Thoracic aorta (tissue), 2 donors: ENCODE measurements around the gene COL21A1. TPM values are rescaled to one million over a fixed set of nuclear protein-coding genes. Genes with fewer than 3 reads are reported as not detected.

ENCODE experiments used
- ATAC-seq: fragments of 150-250 bp; one replicate; pipeline ENCODE4 v1.8.0; 2017; ENCODE audit warnings: low read depth; ENCODE audit not compliant: insufficient number of reproducible peaks, low FRiP score
- DNase-seq: peaks from one replicate; pipeline ENCODE4 v3.0.0-alpha.2; 2020; ENCODE audit warnings: low spot score
- H3K27ac ChIP-seq, 2 donors: fragments of 200-600 bp; sonication (generic); 1 replicate in 1 of 2; 2 replicates in 1 of 2; pipeline ENCODE4 v1.5.1; 2016; ENCODE audit warnings: mild to moderate bottlenecking in 2 of 2, moderate library complexity in 2 of 2
- H3K27me3 ChIP-seq: fragments of 200-600 bp; sonication (generic); replicated peaks from 2 replicates; pipeline ENCODE4 v1.6.0; 2016; ENCODE audit warnings: mild to moderate bottlenecking; ENCODE audit not compliant: insufficient read depth
- H3K36me3 ChIP-seq: fragments of 200-600 bp; sonication (generic); one replicate; pipeline ENCODE4 v1.5.1; 2016
- H3K4me1 ChIP-seq, 2 donors: fragments of 200-600 bp; sonication (generic); 1 replicate in 1 of 2; 2 replicates in 1 of 2; pipeline versions ENCODE4 v1.5.1 to v1.6.0; 2016; ENCODE audit warnings: low read depth in 2 of 2, mild to moderate bottlenecking in 1 of 2; ENCODE audit not compliant: control insufficient read depth in 1 of 2
- H3K4me3 ChIP-seq: fragments of 200-600 bp; sonication (generic); 2 replicates; pipeline ENCODE4 v1.5.1; 2016; ENCODE audit warnings: mild to moderate bottlenecking
- H3K9me3 ChIP-seq: fragments of 200-600 bp; sonication (generic); 2 replicates; pipeline ENCODE4 v1.5.1; 2016
- total RNA-seq, 2 donors: library from RNA; depleted of rRNA; stranded (reverse); fragments of >200 nt; gene quantifications; one replicate each; pipeline versions ENCODE4 v1.1.0 to v1.2.3, GENCODE V29; 2016
- TF ChIP-seq, protein P1 (sequence below): fragments of 200-600 bp; sonication (generic); IDR thresholded peaks from one replicate; pipeline ENCODE4 v1.5.1; 2019; ENCODE audit warnings: antibody characterized with exemption

Gene COL21A1
- total RNA-seq, 2 donors from 2014 or later: 52.6 to 53.7 TPM

DNA sequence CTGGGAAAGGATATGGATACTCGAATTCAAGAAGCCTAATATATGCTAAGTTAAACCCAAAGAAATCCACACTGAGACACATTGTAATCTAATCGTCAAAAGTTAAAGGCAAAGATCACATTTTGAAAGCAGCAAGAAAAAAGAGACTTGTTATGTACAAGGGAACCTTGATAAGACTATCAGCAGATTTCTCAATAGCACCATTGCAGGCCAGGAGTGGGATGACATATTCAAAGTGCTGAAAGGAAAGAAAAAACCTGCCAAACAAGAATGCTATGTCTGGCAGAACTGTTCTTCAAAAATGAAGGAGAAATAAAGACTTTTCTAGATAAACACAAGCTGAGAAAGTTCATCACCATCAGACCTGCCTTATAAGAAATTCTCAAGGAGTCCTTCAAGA is 75.2 kb downstream of the COL21A1 start:
- Histone ChIP-seq H3K27me3 (no peaks in the 10 kb centered on the region), H3K4me1 (no peaks in the 10 kb centered on the region), H3K9me3 (peaks cover 27% of the 10 kb centered on the region), H3K27ac (no peak overlapping the region), H3K4me3 (no peak overlapping the region), H3K36me3 (peaks cover 7% of the 10 kb centered on the region)
- no peak for DNase-seq
- ATAC-seq: no peak
- TF ChIP-seq, protein P1, sequence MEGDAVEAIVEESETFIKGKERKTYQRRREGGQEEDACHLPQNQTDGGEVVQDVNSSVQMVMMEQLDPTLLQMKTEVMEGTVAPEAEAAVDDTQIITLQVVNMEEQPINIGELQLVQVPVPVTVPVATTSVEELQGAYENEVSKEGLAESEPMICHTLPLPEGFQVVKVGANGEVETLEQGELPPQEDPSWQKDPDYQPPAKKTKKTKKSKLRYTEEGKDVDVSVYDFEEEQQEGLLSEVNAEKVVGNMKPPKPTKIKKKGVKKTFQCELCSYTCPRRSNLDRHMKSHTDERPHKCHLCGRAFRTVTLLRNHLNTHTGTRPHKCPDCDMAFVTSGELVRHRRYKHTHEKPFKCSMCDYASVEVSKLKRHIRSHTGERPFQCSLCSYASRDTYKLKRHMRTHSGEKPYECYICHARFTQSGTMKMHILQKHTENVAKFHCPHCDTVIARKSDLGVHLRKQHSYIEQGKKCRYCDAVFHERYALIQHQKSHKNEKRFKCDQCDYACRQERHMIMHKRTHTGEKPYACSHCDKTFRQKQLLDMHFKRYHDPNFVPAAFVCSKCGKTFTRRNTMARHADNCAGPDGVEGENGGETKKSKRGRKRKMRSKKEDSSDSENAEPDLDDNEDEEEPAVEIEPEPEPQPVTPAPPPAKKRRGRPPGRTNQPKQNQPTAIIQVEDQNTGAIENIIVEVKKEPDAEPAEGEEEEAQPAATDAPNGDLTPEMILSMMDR: no peak

DNA sequence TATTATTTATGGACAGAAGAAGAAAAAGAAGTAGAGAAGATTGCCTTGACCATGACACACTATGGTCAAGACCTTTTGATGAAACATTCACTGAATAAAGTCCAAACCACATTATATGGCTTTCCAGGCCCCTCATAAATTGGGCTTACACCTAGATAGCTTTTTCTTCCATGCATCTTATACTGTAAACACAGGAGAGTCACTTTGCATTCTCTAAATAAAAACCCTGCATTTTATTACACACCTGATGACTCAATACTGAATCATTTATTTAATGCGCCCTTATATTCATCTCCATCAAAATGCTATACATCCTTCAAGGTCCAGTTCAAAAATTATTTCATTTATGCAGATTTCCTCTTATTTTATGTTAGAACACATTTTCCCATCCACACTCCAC is 78.0 kb downstream of the COL21A1 start:
- ATAC-seq: no peak
- H3K36me3 ChIP-seq: peaks cover 7% of the 10 kb centered on the region
- H3K4me1 ChIP-seq: no peaks in the 10 kb centered on the region
- H3K27ac ChIP-seq: no peak overlapping the region
- H3K4me3 ChIP-seq: no peak overlapping the region
- no peak for DNase-seq
- H3K9me3 ChIP-seq: peaks cover 17% of the 10 kb centered on the region
- TF ChIP-seq, protein P1: no peak
- no peaks in the 10 kb centered on the region for H3K27me3 ChIP-seq

DNA sequence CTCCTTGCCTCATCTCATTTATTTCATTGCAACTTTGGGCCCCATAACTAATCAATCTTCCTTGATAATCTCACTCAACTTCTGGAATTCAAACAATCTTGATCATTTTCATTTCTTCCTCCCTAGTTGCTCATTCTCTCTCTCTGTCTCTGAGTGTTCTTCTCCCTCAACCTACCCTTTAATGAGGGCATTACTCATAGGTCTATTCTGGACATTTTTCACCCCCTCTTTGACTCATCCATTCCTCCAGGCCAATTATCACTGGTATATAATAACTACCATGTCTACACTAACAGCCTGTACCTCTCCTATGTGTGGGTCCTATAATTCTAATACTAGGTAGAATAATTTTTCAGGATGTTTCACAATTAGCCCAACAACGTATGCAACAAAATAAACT is 78.8 kb downstream of the COL21A1 start:
- Histone ChIP-seq H3K36me3 (peaks cover 7% of the 10 kb centered on the region), H3K4me1 (no peaks in the 10 kb centered on the region), H3K27ac (no peak overlapping the region), H3K4me3 (no peak overlapping the region), H3K9me3 (peaks cover 17% of the 10 kb centered on the region), H3K27me3 (no peaks in the 10 kb centered on the region)
- no peak for DNase-seq
- no peak for ATAC-seq
- TF ChIP-seq, protein P1: no peak

DNA sequence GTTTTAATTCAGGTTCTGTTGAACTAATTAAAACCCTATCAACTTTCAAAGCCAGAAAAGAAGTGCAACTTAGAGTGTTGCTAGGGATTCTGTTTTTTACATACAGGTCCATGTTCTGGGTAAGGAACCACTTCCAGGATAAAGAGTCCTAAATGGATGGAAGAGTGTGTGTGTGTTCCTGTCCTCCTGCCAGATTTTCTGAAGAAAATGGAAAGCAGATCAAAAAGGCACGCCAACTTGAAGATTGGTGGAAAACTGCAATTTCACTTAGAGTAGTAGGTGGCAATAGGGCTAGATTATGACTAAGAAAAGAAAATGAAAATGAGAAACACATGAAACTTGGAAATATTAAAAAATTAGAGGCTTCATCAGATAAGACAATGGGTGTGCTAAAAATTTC is 85.3 kb downstream of the COL21A1 start:
- no peaks in the 10 kb centered on the region for H3K9me3 ChIP-seq
- H3K36me3 ChIP-seq: no peaks in the 10 kb centered on the region
- no peak overlapping the region for H3K4me3 ChIP-seq
- H3K27ac ChIP-seq: no peak overlapping the region
- DNase-seq (no peak), ATAC-seq (no peak)
- TF ChIP-seq, protein P1: no peak
- no peaks in the 10 kb centered on the region for H3K4me1 ChIP-seq
- no peaks in the 10 kb centered on the region for H3K27me3 ChIP-seq

DNA sequence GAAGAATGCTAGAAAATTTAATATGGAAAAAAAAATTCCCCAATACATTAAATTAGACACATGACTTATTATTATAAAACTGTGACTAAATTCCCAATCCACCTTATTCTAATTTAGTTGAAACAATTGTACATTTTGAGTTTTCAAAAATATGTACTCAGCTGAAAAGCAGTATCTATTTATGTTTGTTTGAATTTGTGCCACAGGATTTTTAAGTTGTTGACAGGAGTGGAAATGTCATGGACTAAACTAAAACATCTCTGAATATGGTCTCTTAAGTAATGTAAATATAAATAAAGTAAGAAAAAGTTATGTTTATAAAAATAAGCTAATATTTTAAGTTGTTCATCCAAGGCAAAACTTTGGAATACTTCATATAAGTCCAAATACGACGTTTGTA is 86.9 kb downstream of the COL21A1 start:
- no peak overlapping the region for H3K27ac ChIP-seq
- H3K27me3 ChIP-seq: no peaks in the 10 kb centered on the region
- ATAC-seq (no peak), DNase-seq (no peak)
- H3K36me3 ChIP-seq: peaks cover 11% of the 10 kb centered on the region
- no peaks in the 10 kb centered on the region for H3K9me3 ChIP-seq
- TF ChIP-seq, protein P1: no peak
- no peak overlapping the region for H3K4me3 ChIP-seq
- no peaks in the 10 kb centered on the region for H3K4me1 ChIP-seq
